MCF 10A (cell line): ENCODE results near the gene MAPK8IP2. TPM values are rescaled to one million over a fixed set of nuclear protein-coding genes. Genes with fewer than 3 reads are reported as not detected.

ENCODE experiments used
- BruUV-seq: library from RNA; stranded (reverse); fragments of 400-500 nt; replicated peaks from 2 replicates; lab custom pipeline; 2021; lab: Mats Ljungman, UMichigan
- CTCF ChIA-PET: fragments of 300-600 bp; sonication (Branson Sonifier 250); formaldehyde crosslinking; extraction: SDS; loops from one replicate; lab custom pipeline; 2021; ENCODE audit warnings: antibody characterized with exemption, inconsistent platforms; lab: Yijun Ruan, JAX
- POLR2A ChIA-PET: fragments of 300-600, 350-650 bp; sonication (Branson Sonifier 250); formaldehyde crosslinking; extraction: SDS; loops from one replicate; lab custom pipeline; 2020; ENCODE audit warnings: antibody characterized with exemption, inconsistent platforms; lab: Yijun Ruan, JAX
- DNase-seq: peaks from one replicate; pipeline ENCODE4 v3.0.0-alpha.2; 2018; ENCODE audit not compliant: unreplicated experiment
- H3K27ac Mint-ChIP-seq: one replicate; pipeline ENCODE4 v1.8.0; 2022; ENCODE audit warnings: mild to moderate bottlenecking, low read depth, mixed read lengths; ENCODE audit not compliant: unreplicated experiment
- H3K27me3 Mint-ChIP-seq: one replicate; pipeline ENCODE4 v1.8.0; 2022; ENCODE audit warnings: mixed read lengths; ENCODE audit not compliant: insufficient read depth, unreplicated experiment
- H3K36me3 Mint-ChIP-seq: one replicate; pipeline ENCODE4 v1.8.0; 2022; ENCODE audit warnings: mild to moderate bottlenecking, moderate library complexity, mixed read lengths; ENCODE audit not compliant: insufficient read depth, unreplicated experiment
- H3K4me1 Mint-ChIP-seq: one replicate; pipeline ENCODE4 v1.8.0; 2022; ENCODE audit warnings: mixed read lengths; ENCODE audit not compliant: insufficient read depth, unreplicated experiment
- H3K4me3 Mint-ChIP-seq: one replicate; pipeline ENCODE4 v1.8.0; 2022; ENCODE audit warnings: mild to moderate bottlenecking, moderate library complexity, mixed read lengths; ENCODE audit not compliant: unreplicated experiment
- H3K9me3 Mint-ChIP-seq: one replicate; pipeline ENCODE4 v1.8.0; 2022; ENCODE audit warnings: mixed read lengths; ENCODE audit not compliant: unreplicated experiment
- CTCF ChIP-seq: fragments of 200-600 bp; IDR thresholded peaks from one replicate; pipeline ENCODE4 v1.8.0; 2022; ENCODE audit warnings: antibody characterized with exemption, mild to moderate bottlenecking; ENCODE audit not compliant: unreplicated experiment
- intact Hi-C: fragments of 100-400 bp; cut with micrococcal nuclease; formaldehyde crosslinking; loops from 2 replicates; pipeline ENCODE4 v1.14.1; 2022
- total RNA-seq: library from RNA; stranded (reverse); gene quantifications from 2 replicates; pipeline ENCODE4 v1.2.3, GENCODE V29; 2022

MAPK8IP2 gene
- total RNA-seq, 1 experiment from 2014 or later: 1.2 TPM

GRCh38 chr22:50571264-50572175 lies 29.1 kb upstream of the MAPK8IP2 start:
- Mint-ChIP-seq H3K27ac (no peak overlapping the region), H3K27me3 (no peaks in the 10 kb centered on the region), H3K4me3 (no peak overlapping the region), H3K4me1 (no peaks in the 10 kb centered on the region), H3K36me3 (peaks cover 60% of the 10 kb centered on the region), H3K9me3 (no peaks in the 10 kb centered on the region)
- DNase-seq: no peak
- intact Hi-C loops: no loop called here
- BruUV-seq: no TSS peak
- ChIA-PET POLR2A (interaction anchor here (0.8 to 5.4 kb wide), 5 partner anchors 8 to 39 kb away, joined by 3 to 35 read pairs (median 3); partner anchors contain the start of genes CHKB and SYCE3), CTCF (interaction anchor here (2.2 kb wide), 1 partner anchor 9 kb away, joined by 13 read pairs; the partner anchor contains the start of gene SYCE3)
- no peak for TF ChIP-seq CTCF

- intact Hi-C loops: no loop called here
- Mint-ChIP-seq H3K4me1 (no peaks in the 10 kb centered on the region), H3K4me3 (no peak overlapping the region), H3K27me3 (no peaks in the 10 kb centered on the region), H3K9me3 (no peaks in the 10 kb centered on the region), H3K36me3 (peaks cover 60% of the 10 kb centered on the region), H3K27ac (no peak overlapping the region)
- BruUV-seq: no TSS peak
- ChIA-PET POLR2A (interaction anchor here (0.8 to 5.4 kb wide), 3 partner anchors 9 to 28 kb away, joined by 3 to 35 read pairs (median 3); partner anchors contain the start of genes CHKB, KLHDC7B and SYCE3), CTCF (interaction anchor here (0.6 to 2.2 kb wide), 4 partner anchors 9 to 136 kb away, joined by 3 to 13 read pairs (median 4); partner anchors contain the start of genes SCO2 and SYCE3)
- TF ChIP-seq CTCF: no peak
- no peak for DNase-seq
Observed at GRCh38 chr22:50572965-50573364, 27.6 kb upstream of the MAPK8IP2 start.

GRCh38 chr22:50573491-50574382 lies 26.9 kb upstream of the MAPK8IP2 start:
- Mint-ChIP-seq H3K27me3 (no peaks in the 10 kb centered on the region), H3K27ac (no peak overlapping the region), H3K4me3 (no peak overlapping the region), H3K36me3 (peaks cover 53% of the 10 kb centered on the region), H3K4me1 (no peaks in the 10 kb centered on the region), H3K9me3 (no peaks in the 10 kb centered on the region)
- no peak for DNase-seq
- CTCF ChIA-PET: no interaction called here
- intact Hi-C loops: no loop called here
- no peak for TF ChIP-seq CTCF
- POLR2A ChIA-PET: interaction anchor here (0.8 to 5.4 kb wide), 2 partner anchors 10 to 28 kb away, joined by 3 to 35 read pairs; partner anchors contain the start of genes KLHDC7B and SYCE3
- BruUV-seq: no TSS peak
